K562 (cell line): Measurements from ENCODE around the gene PRKX. TPM values are rescaled to one million over a fixed set of nuclear protein-coding genes. Genes with fewer than 3 reads are reported as not detected.
"Not testable (repeated sequence)": the region's sequence is repeated elsewhere in the genome, so short reads cannot be mapped to it uniquely, and the experiment has no call there.

Experiments used
- ATAC-seq: fragments of 200-7000 bp; cut with Tn5 transposase; 3 replicates; pipeline ENCODE4 v1.9.1; 2020; ENCODE audit warnings: moderate library complexity
- BruUV-seq: library from RNA; stranded (reverse); fragments of 400-500 nt; replicated peaks from 2 replicates; lab custom pipeline; 2021; lab: Mats Ljungman, UMichigan
- CTCF ChIA-PET: fragments of 300-600 bp; formaldehyde crosslinking; extraction: SDS; loops from one replicate; lab custom pipeline; 2021; ENCODE audit warnings: low intra/inter-chr PET ratio; lab: Yijun Ruan, JAX
- POLR2A ChIA-PET: fragments of 300-600, 350-650 bp; sonication (Branson Sonifier 250); formaldehyde crosslinking; extraction: SDS; loops from one replicate; lab custom pipeline; 2021; ENCODE audit warnings: antibody characterized with exemption, inconsistent platforms; lab: Yijun Ruan, JAX
- DNase-seq, 4 experiments: peaks; one replicate each; pipeline versions ENCODE4 v3.0.0 to v3.0.0-alpha.2; 2011 to 2018; ENCODE audit warnings: low spot score in 3 of 4, mixed read lengths in 3 of 4; ENCODE audit errors: extremely low read depth in 1 of 4
- FAIRE-seq: peaks from 2 replicates; lab custom pipeline; 2011; peaks lifted over from hg19 to GRCh38; lab: Jason Lieb, UNC
- H2AFZ ChIP-seq: 2 replicates; pipeline ENCODE4 v1.6.0; 2011; ENCODE audit warnings: low read depth, low read length, control low read depth, inconsistent platforms
- H3K27ac ChIP-seq: fragments of 200-600 bp; 3 replicates; pipeline ENCODE4 v1.8.0; 2011; ENCODE audit warnings: low read depth, mild to moderate bottlenecking, control low read depth, inconsistent platforms, low read length, moderate library complexity, mixed read lengths; ENCODE audit errors: extremely low read depth
- H3K27me3 ChIP-seq, 2 experiments: fragments of 300-600 bp in 1 of 2; 2 replicates in 1 of 2; 3 replicates in 1 of 2; pipeline versions ENCODE4 v1.6.0 to v1.8.0; 2011; ENCODE audit warnings: inconsistent platforms in 2 of 2, low read length in 2 of 2, mild to moderate bottlenecking in 1 of 2, mixed read lengths in 1 of 2, moderate library complexity in 1 of 2; ENCODE audit not compliant: control insufficient read depth in 2 of 2, insufficient read depth in 2 of 2
- H3K36me3 ChIP-seq: fragments of 300-600 bp; 3 replicates; pipeline ENCODE4 v1.8.0; 2011; ENCODE audit warnings: mild to moderate bottlenecking, low read length, inconsistent platforms; ENCODE audit not compliant: control insufficient read depth, insufficient read depth
- H3K4me1 ChIP-seq, 2 experiments: fragments of 200-600 bp in 1 of 2; replicated peaks in 1 of 2; 2 replicates in 1 of 2; 3 replicates in 1 of 2; pipeline versions ENCODE4 v1.5.1 to v1.8.0; 2011; ENCODE audit warnings: inconsistent platforms in 2 of 2, low read length in 2 of 2, mild to moderate bottlenecking in 1 of 2, mixed read lengths in 1 of 2, moderate library complexity in 1 of 2; ENCODE audit not compliant: control insufficient read depth in 2 of 2, insufficient read depth in 2 of 2
- H3K4me2 ChIP-seq: 2 replicates; pipeline ENCODE4 v1.6.1; 2011; ENCODE audit warnings: low read length, control low read depth, inconsistent platforms, mixed read lengths; ENCODE audit not compliant: insufficient read depth
- H3K4me3 ChIP-seq: fragments of 200-600 bp; sonication (generic), shearing (Covaris generic); 2 replicates; pipeline ENCODE4 v1.5.1; 2016; ENCODE audit warnings: control low read depth, inconsistent platforms
- H3K79me2 ChIP-seq: fragments of 200-600 bp; 3 replicates; pipeline ENCODE4 v1.8.0; 2011; ENCODE audit warnings: low read length, inconsistent platforms; ENCODE audit not compliant: control insufficient read depth, insufficient read depth
- H3K9ac ChIP-seq, 2 experiments: 2 replicates each; pipeline versions ENCODE4 v1.6.0 to v1.6.1; 2011; ENCODE audit warnings: low read depth in 2 of 2, low read length in 2 of 2, control low read depth in 1 of 2, inconsistent platforms in 1 of 2, mild to moderate bottlenecking in 1 of 2, mixed read lengths in 1 of 2; ENCODE audit not compliant: insufficient read depth in 1 of 2
- H3K9me1 ChIP-seq: one replicate; pipeline ENCODE4 v1.6.0; 2011; ENCODE audit warnings: inconsistent platforms, mild to moderate bottlenecking, low read length, moderate library complexity; ENCODE audit not compliant: control insufficient read depth, insufficient read depth
- H3K9me3 ChIP-seq: replicated peaks from 2 replicates; pipeline ENCODE4 v1.5.1; 2011; ENCODE audit warnings: low read depth, low read length, inconsistent platforms; ENCODE audit not compliant: control insufficient read depth, insufficient read depth
- H4K20me1 ChIP-seq: replicated peaks from 2 replicates; pipeline ENCODE4 v1.6.1; 2011; ENCODE audit warnings: low read length, inconsistent platforms, mixed read lengths; ENCODE audit not compliant: control insufficient read depth, insufficient read depth
- CXXC5 ChIP-seq: fragments of 250-450 bp; sonication (Bioruptor Pico); IDR thresholded peaks from 2 replicates; pipeline ENCODE4 v1.8.0; 2022; ENCODE audit warnings: inconsistent platforms, mild to moderate bottlenecking, moderate library complexity
- HMG20A ChIP-seq: fragments of 450-650 bp; formaldehyde crosslinking; conservative IDR thresholded peaks from 2 replicates; pipeline ENCODE4 v1.4.0; 2020; ENCODE audit warnings: mild to moderate bottlenecking, mixed read lengths
- HSF4 ChIP-seq: fragments of 250-450 bp; sonication (Bioruptor Pico); IDR thresholded peaks from 2 replicates; pipeline ENCODE4 v2.1.2; 2022; ENCODE audit warnings: mild to moderate bottlenecking, moderate library complexity, borderline replicate concordance
- SMAD3 ChIP-seq: fragments of 450-650 bp; formaldehyde crosslinking; conservative IDR thresholded peaks from 2 replicates; pipeline ENCODE4 v1.4.0; 2020; ENCODE audit warnings: mild to moderate bottlenecking
- ZNF165 ChIP-seq: fragments of 250-450 bp; sonication (Bioruptor Pico); IDR thresholded peaks from 2 replicates; pipeline ENCODE4 v1.4.0; 2020; ENCODE audit warnings: borderline replicate concordance
- ZNF830 ChIP-seq: fragments of 250-450 bp; sonication (Bioruptor Pico); IDR thresholded peaks from 2 replicates; pipeline ENCODE4 v1.5.0; 2021; ENCODE audit warnings: mild to moderate bottlenecking
- WGBS: fragments of 100-300 bp; shearing (Covaris generic); methylation state at CpG from one replicate; pipeline ENCODE4 v1.1.6; 2016; ENCODE audit warnings: low coverage, mixed read lengths; ENCODE audit not compliant: insufficient coverage; ENCODE audit errors: missing lambda C conversion rate; 5-methylcytosine and 5-hydroxymethylcytosine counted together
- in situ Hi-C: fragments of 300-500 bp; cut with MboI; formaldehyde crosslinking; loops from 4 replicates; pipeline ENCODE4 v1.15.0; 2018; ENCODE audit warnings: inconsistent platforms, mixed read lengths
- intact Hi-C: fragments of 100-400 bp; cut with micrococcal nuclease; formaldehyde crosslinking; loops from 2 replicates; pipeline ENCODE4 v1.14.2; 2022
- polyA plus RNA-seq, 8 experiments: library from polyadenylated mRNA; depleted of rRNA in 4 of 8; stranded (reverse) in 5 of 8; unstranded in 3 of 8; fragments of >200 nt; fragmentation: Nextera tagmentation in 2 of 8; fragmentation: Illumina TruSeq in 1 of 8; extraction: Ambion mirVana in 2 of 8; extraction: Trizol in 1 of 8; gene quantifications; 2 replicates each; pipeline versions ENCODE4 v1.2.1 to v1.2.3, GENCODE V29; 2011 to 2014; ENCODE audit warnings: inconsistent platforms in 1 of 8, missing spikeins in 1 of 8
- total RNA-seq, 7 experiments: library from RNA; depleted of rRNA in 6 of 7; stranded (reverse); fragments of >200 nt in 6 of 7; fragmentation: Illumina TruSeq in 2 of 7; extraction: Trizol in 2 of 7; gene quantifications; 2 replicates each; pipeline versions ENCODE4 v1.2.1 to v1.2.3, GENCODE V29; 2011 to 2021; ENCODE audit warnings: low replicate concordance in 1 of 7
- TF ChIP-seq, protein P1 (sequence below): fragments of 250-450 bp; sonication (Bioruptor Pico); IDR thresholded peaks from 2 replicates; pipeline ENCODE4 v1.8.0; 2021; ENCODE audit warnings: borderline replicate concordance, mild to moderate bottlenecking, moderate library complexity; ENCODE audit not compliant: poor library complexity, severe bottlenecking
- TF ChIP-seq, protein P2 (sequence below): fragments of 250-450 bp; sonication (Bioruptor Pico); IDR thresholded peaks from 2 replicates; pipeline ENCODE4 v1.8.0; 2021; ENCODE audit warnings: moderate library complexity, mild to moderate bottlenecking, inconsistent platforms
- TF ChIP-seq, protein P3 (sequence below): fragments of 200-800 bp; sonication (Bioruptor generic); IDR thresholded peaks from 2 replicates; pipeline ENCODE4 v1.6.1; 2016; ENCODE audit warnings: missing genetic modification characterization, missing compliant biosample characterization

PRKX gene
- total and polyA plus RNA-seq, 9 of the 15 experiments (the other 6 are each of a cell fraction or from before 2014, with no cell fraction given): 3.3 to 29.4 (median 23.7) TPM

DNA sequence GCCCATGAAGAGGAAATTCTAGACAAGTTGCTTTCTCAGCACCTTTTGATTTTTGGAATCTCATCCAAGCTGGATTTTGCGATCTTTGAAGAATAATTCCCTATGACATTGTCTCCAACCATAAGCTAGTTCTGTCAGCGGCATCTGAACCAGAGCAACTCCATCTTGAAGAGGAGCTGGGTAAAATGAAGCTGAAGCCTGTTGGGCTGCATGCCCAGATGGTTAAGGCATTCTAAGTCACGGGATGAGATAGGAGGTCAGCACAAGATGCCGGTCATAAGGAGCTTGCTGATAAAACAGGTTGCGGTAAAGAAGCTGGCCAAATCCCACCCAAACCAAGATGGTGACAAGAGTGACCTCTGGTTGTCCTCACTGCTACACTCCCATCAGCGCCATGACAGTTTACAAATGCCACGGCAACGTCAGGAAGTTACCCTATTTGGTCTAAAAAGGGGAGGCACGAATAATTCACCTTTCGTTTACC, 12.0 kb downstream of the PRKX start:
- CTCF ChIA-PET, H2AFZ ChIP-seq, intact Hi-C loops, H3K27me3 ChIP-seq, H4K20me1 ChIP-seq, H3K4me3 ChIP-seq, BruUV-seq, in situ Hi-C loops, H3K9me1 ChIP-seq, H3K9me3 ChIP-seq, H3K36me3 ChIP-seq: not testable (repeated sequence)
- 11% methylated on average over 8 of the region's 10 CpGs for WGBS
- FAIRE-seq (peak; percentile 69), ATAC-seq (peak; percentile 14; the same call in 2 of the 3 replicates), DNase-seq (peak in 1 of 4 experiments; percentile 76)
- H3K27ac ChIP-seq: peak overlapping the region; percentile 80
- POLR2A ChIA-PET: interaction anchor here (0.6 to 2.1 kb wide), 3 partner anchors 11 to 26 kb away, joined by 3 to 5 read pairs (median 4); no protein-coding TSS in a partner anchor
- H3K4me2 ChIP-seq: peak overlapping the region; percentile 49
- peaks cover 57% of the 10 kb centered on the region for H3K79me2 ChIP-seq
- peak overlapping the region in 1 of 2 experiments; percentile 57; a peak in 2 of 4 replicates for H3K9ac ChIP-seq
- peaks cover 21 to 26% of the 10 kb centered on the region in 2 experiments for H3K4me1 ChIP-seq
- TF ChIP-seq, protein P1, sequence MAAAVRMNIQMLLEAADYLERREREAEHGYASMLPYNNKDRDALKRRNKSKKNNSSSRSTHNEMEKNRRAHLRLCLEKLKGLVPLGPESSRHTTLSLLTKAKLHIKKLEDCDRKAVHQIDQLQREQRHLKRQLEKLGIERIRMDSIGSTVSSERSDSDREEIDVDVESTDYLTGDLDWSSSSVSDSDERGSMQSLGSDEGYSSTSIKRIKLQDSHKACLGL: peak; percentile 83
- 0 out of 2 replicates have a peak, but pooled peaks have one; percentile 65 for TF ChIP-seq ZNF830 (CRISPR knock-in tag)
- peak; percentile 66; the same call in 1 of the 2 replicates for TF ChIP-seq HMG20A (CRISPR knock-in tag)
- TF ChIP-seq, protein P2, sequence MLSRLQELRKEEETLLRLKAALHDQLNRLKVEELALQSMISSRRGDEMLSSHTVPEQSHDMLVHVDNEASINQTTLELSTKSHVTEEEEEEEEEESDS (CRISPR knock-in tag): peak; percentile 25; the same call in 1 of the 2 replicates
- peak; percentile 96 for TF ChIP-seq ZNF165 (CRISPR knock-in tag)
- TF ChIP-seq, protein P3, sequence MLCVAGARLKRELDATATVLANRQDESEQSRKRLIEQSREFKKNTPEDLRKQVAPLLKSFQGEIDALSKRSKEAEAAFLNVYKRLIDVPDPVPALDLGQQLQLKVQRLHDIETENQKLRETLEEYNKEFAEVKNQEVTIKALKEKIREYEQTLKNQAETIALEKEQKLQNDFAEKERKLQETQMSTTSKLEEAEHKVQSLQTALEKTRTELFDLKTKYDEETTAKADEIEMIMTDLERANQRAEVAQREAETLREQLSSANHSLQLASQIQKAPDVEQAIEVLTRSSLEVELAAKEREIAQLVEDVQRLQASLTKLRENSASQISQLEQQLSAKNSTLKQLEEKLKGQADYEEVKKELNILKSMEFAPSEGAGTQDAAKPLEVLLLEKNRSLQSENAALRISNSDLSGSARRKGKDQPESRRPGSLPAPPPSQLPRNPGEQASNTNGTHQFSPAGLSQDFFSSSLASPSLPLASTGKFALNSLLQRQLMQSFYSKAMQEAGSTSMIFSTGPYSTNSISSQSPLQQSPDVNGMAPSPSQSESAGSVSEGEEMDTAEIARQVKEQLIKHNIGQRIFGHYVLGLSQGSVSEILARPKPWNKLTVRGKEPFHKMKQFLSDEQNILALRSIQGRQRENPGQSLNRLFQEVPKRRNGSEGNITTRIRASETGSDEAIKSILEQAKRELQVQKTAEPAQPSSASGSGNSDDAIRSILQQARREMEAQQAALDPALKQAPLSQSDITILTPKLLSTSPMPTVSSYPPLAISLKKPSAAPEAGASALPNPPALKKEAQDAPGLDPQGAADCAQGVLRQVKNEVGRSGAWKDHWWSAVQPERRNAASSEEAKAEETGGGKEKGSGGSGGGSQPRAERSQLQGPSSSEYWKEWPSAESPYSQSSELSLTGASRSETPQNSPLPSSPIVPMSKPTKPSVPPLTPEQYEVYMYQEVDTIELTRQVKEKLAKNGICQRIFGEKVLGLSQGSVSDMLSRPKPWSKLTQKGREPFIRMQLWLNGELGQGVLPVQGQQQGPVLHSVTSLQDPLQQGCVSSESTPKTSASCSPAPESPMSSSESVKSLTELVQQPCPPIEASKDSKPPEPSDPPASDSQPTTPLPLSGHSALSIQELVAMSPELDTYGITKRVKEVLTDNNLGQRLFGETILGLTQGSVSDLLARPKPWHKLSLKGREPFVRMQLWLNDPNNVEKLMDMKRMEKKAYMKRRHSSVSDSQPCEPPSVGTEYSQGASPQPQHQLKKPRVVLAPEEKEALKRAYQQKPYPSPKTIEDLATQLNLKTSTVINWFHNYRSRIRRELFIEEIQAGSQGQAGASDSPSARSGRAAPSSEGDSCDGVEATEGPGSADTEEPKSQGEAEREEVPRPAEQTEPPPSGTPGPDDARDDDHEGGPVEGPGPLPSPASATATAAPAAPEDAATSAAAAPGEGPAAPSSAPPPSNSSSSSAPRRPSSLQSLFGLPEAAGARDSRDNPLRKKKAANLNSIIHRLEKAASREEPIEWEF (CRISPR knock-in tag): peak; percentile 99
- TF ChIP-seq SMAD3 (CRISPR knock-in tag): peak; percentile 99
- peak; percentile 97 for TF ChIP-seq CXXC5 (CRISPR knock-in tag)
- peak; percentile 96; the same call in 1 of the 2 replicates for TF ChIP-seq HSF4 (CRISPR knock-in tag)
